Psoas muscle (tissue), 8 donors: ENCODE data around the gene STK39. TPM values are rescaled to one million over a fixed set of nuclear protein-coding genes. Genes with fewer than 3 reads are reported as not detected.

ENCODE experiments used
- ATAC-seq, 4 donors: fragments of 200-7000 bp; cut with Tn5 transposase; one replicate each; pipeline ENCODE4 v1.9.1; 2020; ENCODE audit warnings: moderate library complexity in 3 of 4, mild to moderate bottlenecking in 2 of 4
- DNase-seq, 2 donors: peaks; one replicate each; pipeline ENCODE4 v3.0.0-alpha.2; 2020
- H3K27ac ChIP-seq: fragments of 200-600 bp; one replicate; pipeline ENCODE4 v1.8.0; 2022
- H3K27me3 ChIP-seq, 3 donors: fragments of 200-600 bp in 1 of 3; one replicate each; pipeline versions ENCODE4 v1.6.1 to v1.8.0; 2013 to 2022; ENCODE audit warnings: low read length in 2 of 3, mild to moderate bottlenecking in 2 of 3, moderate library complexity in 1 of 3; ENCODE audit not compliant: insufficient read depth in 3 of 3
- H3K36me3 ChIP-seq, 2 donors: fragments of 200-600 bp in 1 of 2; one replicate each; pipeline versions ENCODE4 v1.6.1 to v1.8.0; 2013 to 2022; ENCODE audit warnings: low read depth in 1 of 2, mild to moderate bottlenecking in 1 of 2, moderate library complexity in 1 of 2; ENCODE audit not compliant: insufficient read depth in 1 of 2
- H3K4me1 ChIP-seq: fragments of 200-600 bp; one replicate; pipeline ENCODE4 v1.8.0; 2022
- H3K4me3 ChIP-seq: fragments of 200-600 bp; one replicate; pipeline ENCODE4 v1.8.0; 2022; ENCODE audit warnings: mild to moderate bottlenecking
- H3K9me3 ChIP-seq: fragments of 200-600 bp; one replicate; pipeline ENCODE4 v1.8.0; 2022
- WGBS, 3 donors: extraction: QIAGEN DNeasy Blood & Tissue Kit; methylation state at CpG; one replicate each; pipeline versions ENCODE4 v1.1.6 to v1.1.7; 2013; 5-methylcytosine and 5-hydroxymethylcytosine counted together
- intact Hi-C, 2 donors: fragments of 100-400 bp; cut with DNase I; formaldehyde crosslinking; loops; one replicate each; pipeline versions ENCODE4 v1.11.0 to v1.14.2; 2022
- polyA plus RNA-seq, 3 donors: library from polyadenylated mRNA; stranded (reverse); fragments of 200-250 nt; gene quantifications; one replicate each; pipeline ENCODE4 v1.2.3, GENCODE V29; 2013
- total RNA-seq, 4 donors: library from RNA; stranded (reverse); fragmentation: NEBNext Ultra II Directional in 2 of 4; extraction: Animal tissue kit (Norgen Biotek cat#: 25700) in 2 of 4; gene quantifications; one replicate each; pipeline versions ENCODE4 v1.2.1 to v1.2.4, GENCODE V29; 2021 to 2023
- TF ChIP-seq, protein P1 (sequence below): fragments of 200-600 bp; IDR thresholded peaks from one replicate; pipeline ENCODE4 v1.8.0; 2022; ENCODE audit warnings: antibody characterized with exemption
- donor health status: healthy with polysubstance abuse.
- donor health status: DM: no; HTN: no; CAD: no; lungs with moderate emphysema.
- donor health status: Bipolar disorder and iron deficiency.
- donor health status: healthy.
- donor health status: DM: yes; HTN: yes; CAD: no.
- donor health status: DM: no; HTN: no; CAD: no.
- donor health status: DM: no; HTN: no; CAD: no.
- donor health status: DM: yes; HTN: yes; CAD: no.

Gene STK39
- total and polyA plus RNA-seq, 7 donors, result 2.3 to 10.0 (median 4.9) TPM

DNA sequence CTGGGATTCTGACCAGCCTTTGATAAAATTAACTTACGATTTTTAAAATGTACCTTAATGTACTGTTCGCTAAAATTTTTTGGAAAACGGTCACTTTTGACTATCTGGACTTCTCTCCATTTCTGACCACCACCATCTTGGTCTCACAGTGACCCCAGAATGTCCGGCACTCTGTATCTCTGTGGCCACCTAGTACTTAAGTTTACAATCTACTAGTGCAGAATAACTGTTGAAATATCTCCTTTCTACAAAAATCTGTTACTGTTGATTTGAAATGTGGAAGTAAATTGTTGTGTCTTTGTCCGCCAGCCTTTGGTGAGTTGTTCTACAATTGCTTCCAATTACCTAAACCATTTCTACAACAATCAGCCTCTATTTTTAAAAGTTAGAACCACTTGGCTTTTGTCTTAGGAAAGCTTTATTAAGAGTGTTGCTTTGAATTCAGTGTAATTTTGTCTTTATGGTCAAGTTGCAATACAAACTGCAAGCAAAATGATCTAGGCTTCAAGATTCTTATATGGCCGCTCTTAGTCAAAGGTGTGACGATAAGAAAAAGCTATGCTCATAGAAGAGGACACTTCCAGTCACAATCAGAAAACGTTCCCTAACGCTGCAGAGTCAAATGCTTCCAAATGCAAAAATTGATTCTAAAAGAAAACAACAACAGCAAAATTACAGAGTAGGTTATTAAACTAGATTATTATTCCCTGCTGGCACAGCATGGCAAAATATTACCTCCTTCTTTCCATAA is 283.3 kb downstream of the STK39 start:
- intact Hi-C loops, result loop anchor here in 1 of 2 donors (5.0 kb wide), 1 partner anchor 153 kb away; no protein-coding TSS in a partner anchor
- Histone ChIP-seq H3K27me3 (no peaks in the 10 kb centered on the region), H3K36me3 (no peaks in the 10 kb centered on the region), H3K4me1 (no peaks in the 10 kb centered on the region), H3K9me3 (no peaks in the 10 kb centered on the region), H3K27ac (no peak overlapping the region), H3K4me3 (no peak overlapping the region)
- DNase-seq, result no peak
- TF ChIP-seq, protein P1, sequence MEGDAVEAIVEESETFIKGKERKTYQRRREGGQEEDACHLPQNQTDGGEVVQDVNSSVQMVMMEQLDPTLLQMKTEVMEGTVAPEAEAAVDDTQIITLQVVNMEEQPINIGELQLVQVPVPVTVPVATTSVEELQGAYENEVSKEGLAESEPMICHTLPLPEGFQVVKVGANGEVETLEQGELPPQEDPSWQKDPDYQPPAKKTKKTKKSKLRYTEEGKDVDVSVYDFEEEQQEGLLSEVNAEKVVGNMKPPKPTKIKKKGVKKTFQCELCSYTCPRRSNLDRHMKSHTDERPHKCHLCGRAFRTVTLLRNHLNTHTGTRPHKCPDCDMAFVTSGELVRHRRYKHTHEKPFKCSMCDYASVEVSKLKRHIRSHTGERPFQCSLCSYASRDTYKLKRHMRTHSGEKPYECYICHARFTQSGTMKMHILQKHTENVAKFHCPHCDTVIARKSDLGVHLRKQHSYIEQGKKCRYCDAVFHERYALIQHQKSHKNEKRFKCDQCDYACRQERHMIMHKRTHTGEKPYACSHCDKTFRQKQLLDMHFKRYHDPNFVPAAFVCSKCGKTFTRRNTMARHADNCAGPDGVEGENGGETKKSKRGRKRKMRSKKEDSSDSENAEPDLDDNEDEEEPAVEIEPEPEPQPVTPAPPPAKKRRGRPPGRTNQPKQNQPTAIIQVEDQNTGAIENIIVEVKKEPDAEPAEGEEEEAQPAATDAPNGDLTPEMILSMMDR, result no peak
- WGBS, 3 donors, result 96 to 97% (median 96%) methylated on average over 9 of the region's 9 CpGs
- ATAC-seq, result no peak

DNA sequence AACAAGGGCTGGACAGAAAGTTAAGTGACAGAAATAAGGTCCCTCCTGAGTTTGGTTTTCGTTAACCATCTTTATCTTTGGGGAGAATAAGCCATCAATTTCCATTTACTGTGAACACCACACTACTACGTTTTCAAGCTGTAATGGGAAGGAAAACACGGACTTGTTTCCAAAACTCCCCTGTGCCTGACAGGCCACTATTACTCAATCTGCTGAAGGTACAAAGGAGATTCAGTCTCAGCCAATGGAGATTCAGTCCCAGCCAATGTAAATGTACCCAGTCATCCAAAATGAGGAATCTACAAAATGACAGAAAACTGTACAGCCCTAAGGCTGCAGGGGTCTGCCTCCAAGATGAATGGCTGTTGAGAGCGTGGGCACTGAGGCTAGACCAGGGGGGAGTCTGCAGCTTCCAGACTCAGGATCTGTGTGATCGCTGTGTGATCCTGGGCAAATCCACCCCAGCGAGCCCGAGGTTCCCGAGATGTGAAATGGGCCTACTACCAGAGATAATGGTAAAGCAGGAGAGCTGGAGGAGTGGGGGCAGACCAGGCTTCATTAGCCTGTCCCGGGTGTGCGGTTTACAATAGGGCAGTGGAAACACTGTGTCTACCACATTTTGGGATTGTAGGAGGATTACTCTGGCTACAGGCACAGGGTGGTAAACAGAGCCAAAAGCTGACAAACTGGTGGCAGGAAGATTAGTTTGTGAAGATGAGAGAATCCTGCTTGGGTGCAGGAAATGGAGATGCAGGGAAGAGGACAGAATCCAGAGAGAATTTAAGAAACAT is 284.8 kb downstream of the STK39 start:
- no peak for DNase-seq
- Histone ChIP-seq H3K27me3 (no peaks in the 10 kb centered on the region), H3K4me3 (no peak overlapping the region), H3K9me3 (no peaks in the 10 kb centered on the region), H3K4me1 (no peaks in the 10 kb centered on the region), H3K36me3 (no peaks in the 10 kb centered on the region), H3K27ac (no peak overlapping the region)
- intact Hi-C loops, result loop anchor here in 1 of 2 donors (5.0 kb wide), 1 partner anchor 155 kb away; no protein-coding TSS in a partner anchor
- TF ChIP-seq, protein P1, result no peak
- 84 to 90% (median 88%) methylated on average over 10 of the region's 10 CpGs for WGBS, 3 donors
- ATAC-seq, result no peak

DNA sequence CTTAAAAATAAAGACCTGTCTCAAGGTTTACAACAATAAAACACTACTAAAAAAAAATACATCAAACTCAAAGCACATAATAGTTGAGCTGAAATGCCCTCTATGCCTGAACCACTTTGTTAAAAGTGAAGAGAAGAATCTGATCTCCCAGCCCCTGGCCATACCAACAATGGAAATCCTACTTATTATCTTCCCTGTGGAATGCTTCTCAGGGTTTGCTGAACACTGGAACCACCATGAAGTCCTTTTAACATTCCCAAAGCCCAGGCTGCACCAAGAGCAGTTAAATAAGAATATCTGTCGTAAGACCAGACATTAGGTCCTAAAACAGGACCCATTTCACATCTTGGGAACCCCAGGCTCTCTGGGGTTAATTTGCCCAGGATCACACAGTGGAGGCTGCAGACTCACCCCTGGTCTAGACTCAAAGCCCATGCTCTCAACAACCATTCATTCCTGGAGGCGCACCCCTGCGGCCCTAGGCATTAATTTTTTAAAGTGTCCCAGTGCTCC is 285.8 kb downstream of the STK39 start:
- Histone ChIP-seq H3K27me3 (no peaks in the 10 kb centered on the region), H3K9me3 (no peaks in the 10 kb centered on the region), H3K4me3 (no peak overlapping the region), H3K4me1 (no peaks in the 10 kb centered on the region), H3K36me3 (no peaks in the 10 kb centered on the region), H3K27ac (no peak overlapping the region)
- 96 to 98% (median 98%) methylated on average over 3 of the region's 3 CpGs for WGBS, 3 donors
- TF ChIP-seq, protein P1, result no peak
- intact Hi-C loops, result loop anchor here in 1 of 2 donors (5.0 kb wide), 1 partner anchor 156 kb away; no protein-coding TSS in a partner anchor
- DNase-seq (no peak), ATAC-seq (no peak)

DNA sequence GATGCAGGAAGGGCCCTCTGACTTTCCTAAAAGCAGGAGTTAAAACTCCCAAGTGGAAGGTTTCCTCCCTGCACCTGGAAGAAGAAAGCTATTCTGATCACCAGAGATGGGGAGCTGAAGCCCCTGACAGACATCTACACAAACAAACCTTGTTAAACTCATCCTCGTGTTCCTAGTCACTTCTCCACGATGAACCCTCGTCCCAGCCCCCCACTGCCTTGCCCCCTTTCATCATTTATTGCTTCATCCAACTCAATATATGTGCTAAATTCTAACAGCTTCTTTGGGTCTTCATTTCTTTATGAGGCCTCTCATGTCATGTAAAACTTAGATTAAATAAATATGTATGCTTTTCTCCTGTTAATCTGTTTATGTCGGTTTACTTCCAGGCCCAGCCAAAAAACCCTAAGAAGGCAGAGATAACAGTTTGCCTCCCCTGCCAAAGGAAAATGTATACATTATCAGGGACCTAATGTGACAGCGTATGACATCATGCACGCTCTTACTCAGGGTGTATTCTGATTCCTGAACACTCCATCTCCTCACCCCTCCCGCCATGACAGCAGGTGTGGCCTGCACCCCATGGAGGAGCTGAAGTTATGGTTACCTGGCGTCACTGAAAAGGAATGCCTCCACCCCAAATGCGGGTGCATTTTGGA is 287.2 kb downstream of the STK39 start:
- no peaks in the 10 kb centered on the region for H3K27me3 ChIP-seq
- WGBS, 3 donors, result 90 to 93% (median 92%) methylated on average over 9 of the region's 9 CpGs
- TF ChIP-seq, protein P1, result no peak
- no peak overlapping the region for H3K4me3 ChIP-seq
- no peak overlapping the region for H3K27ac ChIP-seq
- DNase-seq (no peak), ATAC-seq (no peak)
- no peaks in the 10 kb centered on the region for H3K36me3 ChIP-seq
- intact Hi-C loops, result loop anchor here in 1 of 2 donors (5.0 kb wide), 1 partner anchor 157 kb away; no protein-coding TSS in a partner anchor
- no peaks in the 10 kb centered on the region for H3K4me1 ChIP-seq
- no peaks in the 10 kb centered on the region for H3K9me3 ChIP-seq
